ENCODE results near the gene MYOM3.

Gene MYOM3

GRCh38 chr1:24095140-24095859 lies 16.6 kb downstream of the MYOM3 start:
- no peak for FAIRE-seq

- no peak for FAIRE-seq
These were observed 17.4 kb downstream of the MYOM3 start for GRCh38 chr1:24094554-24094953.

- FAIRE-seq, result no peak
These were observed 18.2 kb downstream of the MYOM3 start for GRCh38 chr1:24093732-24094131.

- no peak for FAIRE-seq
These were observed 19.0 kb downstream of the MYOM3 start for GRCh38 chr1:24092979-24093378.

- no peak for FAIRE-seq
These were observed 19.9 kb downstream of the MYOM3 start for GRCh38 chr1:24091971-24092482.

- FAIRE-seq, result no peak
These were observed 21.2 kb downstream of the MYOM3 start for GRCh38 chr1:24090736-24091135.

GRCh38 chr1:24089743-24090555 lies 22.0 kb downstream of the MYOM3 start:
- FAIRE-seq, result no peak

- FAIRE-seq, result no peak
These were observed 22.8 kb downstream of the MYOM3 start for GRCh38 chr1:24089027-24089742.

- no peak for FAIRE-seq
These were observed 25.5 kb downstream of the MYOM3 start for GRCh38 chr1:24086466-24086865.

- no peak for FAIRE-seq
These were observed 26.4 kb downstream of the MYOM3 start for GRCh38 chr1:24085546-24085945.

- no peak for FAIRE-seq
These were observed 26.9 kb downstream of the MYOM3 start for GRCh38 chr1:24085007-24085406.

GRCh38 chr1:24084050-24084449 lies 27.9 kb downstream of the MYOM3 start:
- no peak for FAIRE-seq

- no peak for FAIRE-seq
These were observed 29.6 kb downstream of the MYOM3 start for GRCh38 chr1:24082372-24082771.

- no peak for FAIRE-seq
These were observed 30.7 kb downstream of the MYOM3 start for GRCh38 chr1:24081190-24081589.

- no peak for FAIRE-seq
These were observed 31.8 kb downstream of the MYOM3 start for GRCh38 chr1:24080131-24080530.

- FAIRE-seq, result no peak
These were observed 34.5 kb downstream of the MYOM3 start for GRCh38 chr1:24077278-24077978.

GRCh38 chr1:24075946-24076345 lies 36.0 kb downstream of the MYOM3 start:
- FAIRE-seq, result no peak

- no peak for FAIRE-seq
These were observed 36.4 kb downstream of the MYOM3 start for GRCh38 chr1:24075590-24075854.

GRCh38 chr1:24074817-24075589 lies 36.9 kb downstream of the MYOM3 start:
- no peak for FAIRE-seq

- no peak for FAIRE-seq
These were observed 37.7 kb downstream of the MYOM3 start for GRCh38 chr1:24074196-24074595.

- FAIRE-seq, result no peak
These were observed 40.0 kb downstream of the MYOM3 start for GRCh38 chr1:24071941-24072340.

- peak; percentile 23 for FAIRE-seq
These were observed 41.0 kb downstream of the MYOM3 start for GRCh38 chr1:24070821-24071393.
